HG02642 (cell line): ENCODE measurements around the gene HBG2.
A peak's percentile ranks its signal among the peaks of the same experiment; 100 is the strongest.
"Not testable (repeated sequence)": the region's sequence is repeated elsewhere in the genome, so short reads cannot be mapped to it uniquely, and the experiment has no call there.

Experiments used
- ATAC-seq: cut with Tn5 transposase; IDR thresholded peaks from one replicate; pipeline ENCODE4 v1.9.1; 2021; ENCODE audit warnings: mild to moderate bottlenecking; ENCODE audit not compliant: unreplicated experiment, poor library complexity

The HBG2 gene

DNA sequence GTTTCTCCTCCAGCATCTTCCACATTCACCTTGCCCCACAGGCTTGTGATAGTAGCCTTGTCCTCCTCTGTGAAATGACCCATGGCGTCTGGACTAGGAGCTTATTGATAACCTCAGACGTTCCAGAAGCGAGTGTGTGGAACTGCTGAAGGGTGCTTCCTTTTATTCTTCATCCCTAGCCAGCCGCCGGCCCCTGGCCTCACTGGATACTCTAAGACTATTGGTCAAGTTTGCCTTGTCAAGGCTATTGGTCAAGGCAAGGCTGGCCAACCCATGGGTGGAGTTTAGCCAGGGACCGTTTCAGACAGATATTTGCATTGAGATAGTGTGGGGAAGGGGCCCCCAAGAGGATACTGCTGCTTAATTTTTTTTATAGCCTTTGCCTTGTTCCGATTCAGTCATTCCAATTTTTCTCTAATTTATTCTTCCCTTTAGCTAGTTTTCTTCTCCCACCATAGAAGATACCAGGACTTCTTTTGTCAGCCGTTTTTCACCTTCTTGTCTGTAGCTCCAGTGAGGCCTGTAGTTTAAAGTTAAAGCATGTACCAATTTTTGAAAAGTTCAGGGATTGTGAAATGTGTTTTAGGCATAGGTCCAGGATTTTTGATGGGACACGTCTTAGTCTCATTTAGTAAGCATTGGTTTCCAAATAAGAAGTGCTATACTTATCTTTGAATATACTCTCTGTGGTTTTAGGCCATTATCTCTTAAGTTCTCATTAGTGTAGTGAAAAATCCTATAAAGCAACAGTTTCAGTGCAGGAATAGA is at the start of gene HBG2:
TSS of gene HBG2 (minus strand) at position 136 of the 768 bp plus-strand sequence. CDS start at position 83, 53 bp downstream.
- ATAC-seq, result not testable (repeated sequence)

DNA sequence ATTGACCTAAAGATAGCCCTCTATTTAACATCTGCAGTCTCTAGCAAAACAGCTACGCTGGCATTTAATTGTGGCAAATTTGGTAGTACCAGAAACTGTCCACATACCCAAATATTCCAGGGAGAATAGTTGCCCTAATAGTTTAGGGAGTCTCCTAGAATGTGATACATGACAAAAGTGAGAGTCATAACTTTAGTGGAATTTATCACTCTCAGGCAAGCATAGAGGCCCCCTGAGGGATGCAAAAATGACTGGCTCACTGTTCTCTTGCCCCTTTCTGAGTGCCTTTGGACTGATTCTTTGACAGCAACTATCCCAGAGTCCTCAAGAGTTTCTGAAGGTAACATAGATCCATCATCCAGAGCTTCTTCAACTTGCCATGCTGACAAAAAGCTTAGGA is 49.5 kb upstream of the HBG2 start:
- no peak for ATAC-seq

DNA sequence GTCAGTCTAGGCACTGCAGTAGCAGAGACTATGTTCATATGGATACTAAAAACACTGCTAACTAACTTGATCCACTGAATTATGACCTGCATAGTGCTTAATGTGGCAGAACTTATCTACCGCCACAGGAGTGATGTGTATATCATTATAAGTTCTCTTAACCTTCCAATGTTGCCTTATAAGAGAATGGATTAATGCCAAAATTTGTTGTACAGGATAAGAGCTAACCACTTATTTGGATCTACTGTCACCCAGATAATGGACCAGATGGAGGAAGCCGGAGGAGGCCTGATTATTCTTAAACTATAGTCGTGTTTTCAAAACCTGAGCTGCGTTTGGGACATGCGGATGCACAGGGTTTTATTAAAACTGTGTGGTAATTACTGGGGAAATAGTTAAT is 49.0 kb upstream of the HBG2 start:
- no peak for ATAC-seq

DNA sequence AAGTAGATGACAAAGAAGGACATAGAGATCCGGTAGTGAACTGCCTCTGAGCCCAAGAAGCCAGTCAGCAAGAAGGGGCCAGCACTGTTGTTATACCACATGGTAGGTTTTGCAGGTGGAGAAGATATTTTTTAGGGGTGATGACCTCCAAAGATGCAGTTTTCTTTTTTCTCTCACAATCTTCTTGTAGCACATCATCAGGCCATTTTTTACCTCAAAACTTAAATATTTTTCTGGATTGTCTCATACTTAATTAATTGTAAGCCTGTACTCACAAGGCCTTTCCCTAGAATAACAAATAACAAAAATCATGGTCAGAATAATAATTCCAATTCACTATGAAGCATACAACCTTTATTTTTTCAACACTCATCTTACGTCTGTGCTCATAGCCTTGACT is 47.3 kb upstream of the HBG2 start, which contains the start of gene OR51B4:
TSS of gene OR51B4 (minus strand) at position 101 of the 400 bp plus-strand sequence. CDS start at position 101, 0 bp downstream.
- no peak for ATAC-seq

DNA sequence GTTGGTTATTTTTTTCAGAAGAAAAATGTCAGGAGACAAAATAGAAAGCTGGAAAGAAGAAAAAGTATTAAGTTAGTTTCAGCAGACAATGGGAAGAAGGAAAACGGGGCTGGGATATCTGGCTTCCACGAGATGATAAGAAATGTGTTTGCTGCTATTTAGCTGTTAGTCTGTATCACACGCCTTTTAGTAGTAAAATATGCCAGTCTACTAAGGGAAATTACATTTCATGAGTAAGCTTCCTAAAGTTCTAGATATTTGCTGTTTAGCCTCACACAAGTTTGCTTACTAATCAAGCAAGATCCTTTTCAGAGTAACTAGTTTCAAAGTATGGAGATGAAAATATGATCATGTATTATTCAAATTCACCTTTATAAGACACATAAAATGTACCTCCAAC is 45.7 kb upstream of the HBG2 start:
- ATAC-seq, result no peak

DNA sequence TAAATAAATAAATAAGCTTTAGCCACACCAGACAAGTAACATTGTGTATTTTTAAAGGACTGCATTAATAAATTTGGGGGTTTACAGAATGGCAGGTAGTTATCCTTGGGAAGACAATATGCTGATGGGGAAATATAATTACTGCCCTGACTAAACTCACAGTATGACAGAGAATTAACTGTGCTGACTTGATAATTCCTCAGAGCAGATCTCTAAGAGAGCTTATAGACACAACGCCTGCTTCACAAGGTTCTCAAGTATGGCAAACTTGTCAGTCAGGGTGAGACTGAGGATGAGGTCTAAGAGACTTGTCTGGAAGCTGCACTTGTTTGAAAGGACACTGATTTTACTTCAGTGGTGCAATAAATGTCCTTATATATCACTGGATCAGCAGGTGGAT is 43.9 kb upstream of the HBG2 start:
- no peak for ATAC-seq

DNA sequence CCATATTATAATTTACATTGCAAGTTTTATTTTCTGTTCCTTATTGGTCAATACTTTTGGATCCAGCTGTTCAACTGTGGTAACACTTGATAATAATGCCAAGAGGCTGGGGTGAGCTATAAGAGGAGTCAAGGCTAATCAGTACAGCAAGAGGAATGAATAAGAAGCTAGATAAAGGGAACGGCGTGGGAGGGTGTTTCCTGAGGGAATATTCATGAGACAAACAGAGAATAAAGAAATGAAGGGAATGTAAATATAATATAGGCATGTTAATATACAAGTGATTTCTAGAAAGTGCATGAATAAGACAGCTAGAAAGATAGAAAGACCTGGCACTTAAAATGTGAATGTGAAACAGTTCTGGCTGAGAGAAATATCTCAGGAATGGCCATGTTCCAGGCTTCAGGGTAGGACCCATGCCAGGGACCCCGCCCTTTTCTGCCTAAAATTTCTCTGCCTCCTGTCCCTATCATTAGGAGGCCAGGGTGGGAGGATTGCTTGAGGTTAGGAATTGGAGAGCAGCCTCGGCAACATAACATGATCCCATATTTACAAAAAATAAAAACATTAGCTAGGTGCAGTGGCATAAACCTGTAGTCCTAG is 43.2 kb upstream of the HBG2 start:
- ATAC-seq, result no peak

DNA sequence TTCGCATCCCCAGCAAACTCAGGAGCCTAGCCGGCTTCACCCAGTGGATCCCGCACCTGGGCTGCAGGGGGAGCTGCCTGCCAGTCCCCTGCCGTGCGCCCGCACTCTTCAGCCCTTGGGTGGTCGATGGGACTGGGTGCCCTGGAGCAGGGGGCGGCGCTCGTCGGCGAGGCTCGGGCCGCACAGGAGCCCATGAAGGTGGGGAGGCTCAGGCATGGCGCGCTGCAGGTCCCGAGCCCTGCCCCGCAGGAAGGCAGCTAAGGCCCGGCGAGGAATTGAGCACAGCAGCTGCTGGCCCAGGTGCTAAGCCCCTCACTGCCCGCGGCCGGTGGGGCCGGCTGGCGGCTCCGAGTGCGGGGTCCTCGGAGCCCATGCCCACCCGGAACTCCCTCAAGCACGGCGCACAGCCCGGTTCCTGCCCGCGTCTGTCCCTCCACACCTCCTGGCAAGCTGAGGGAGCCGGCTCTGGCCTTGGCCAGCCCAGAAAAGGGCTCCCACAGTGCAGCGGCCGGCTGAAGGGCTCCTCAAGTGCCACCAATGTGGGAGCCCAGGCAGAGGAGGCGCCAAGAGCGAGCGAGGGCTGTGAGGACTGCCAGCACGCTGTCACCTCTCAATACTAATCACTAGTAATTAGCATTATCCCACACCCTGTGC is 39.9 kb upstream of the HBG2 start:
- not testable (repeated sequence) for ATAC-seq

DNA sequence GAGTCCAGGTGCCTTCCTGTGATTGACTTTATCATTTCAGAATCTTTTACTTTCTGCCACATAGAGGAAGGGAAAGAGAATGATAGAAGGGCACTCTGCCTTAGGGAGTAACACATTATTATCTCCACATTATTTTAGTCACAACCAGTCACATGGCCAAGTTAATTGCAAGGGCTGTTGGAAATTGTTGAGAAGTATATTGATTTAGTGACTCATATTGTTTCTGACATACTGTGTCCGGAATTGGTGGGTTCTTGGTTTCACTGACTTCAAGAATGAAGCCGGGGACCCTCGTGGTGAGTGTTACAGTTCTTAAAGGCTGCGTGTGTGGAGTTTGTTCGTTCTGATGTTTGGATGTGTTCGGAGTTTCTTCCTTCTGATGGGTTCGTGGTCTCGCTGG is 38.4 kb upstream of the HBG2 start:
- ATAC-seq, result no peak

DNA sequence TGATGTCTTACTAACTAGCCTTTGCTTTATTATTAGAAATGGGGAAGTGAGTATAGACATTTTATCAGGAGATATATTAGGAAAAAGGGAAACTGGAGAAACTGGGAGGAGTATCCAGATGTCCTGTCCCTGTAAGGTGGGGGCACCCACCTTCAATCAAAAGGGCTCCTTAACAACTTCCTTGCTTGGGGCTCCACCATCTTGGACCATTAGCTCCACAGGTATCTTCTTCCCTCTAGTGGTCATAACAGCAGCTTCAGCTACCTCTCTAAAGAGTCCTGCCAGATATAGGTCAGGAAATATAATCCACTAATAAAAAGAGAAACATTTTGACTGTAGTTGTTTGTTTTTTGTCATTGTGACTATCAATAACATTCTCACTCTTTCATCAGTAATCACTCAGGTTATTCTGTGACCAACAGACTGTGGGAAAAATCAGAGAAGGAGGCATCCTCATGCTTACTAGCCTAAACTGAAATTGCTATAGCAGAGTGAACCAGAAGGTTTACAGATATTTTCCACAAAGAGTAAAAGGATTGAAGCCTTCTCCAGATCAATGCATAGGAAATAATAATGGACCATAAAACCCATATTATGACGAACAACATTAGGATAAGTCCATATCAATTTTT is 36.7 kb upstream of the HBG2 start:
- ATAC-seq, result peak; percentile 91

DNA sequence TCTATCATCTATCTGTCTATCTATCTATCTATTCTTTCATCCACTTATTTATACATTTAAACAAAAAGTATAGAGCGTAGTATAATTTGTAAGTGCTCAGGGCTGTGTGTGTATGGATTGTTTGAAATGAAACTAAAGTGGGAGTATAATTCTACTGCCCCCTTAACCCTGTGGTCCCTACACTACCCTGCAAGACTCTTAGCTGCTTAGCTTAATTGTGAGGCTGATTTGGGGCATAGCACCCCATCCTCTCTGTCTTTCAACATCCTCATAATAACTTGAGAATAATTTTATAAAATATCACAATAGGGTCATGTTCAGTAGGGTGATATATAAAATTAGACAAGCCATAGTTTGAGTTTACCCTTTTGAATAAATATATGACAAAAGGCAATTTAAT is 35.5 kb upstream of the HBG2 start:
- no peak for ATAC-seq

DNA sequence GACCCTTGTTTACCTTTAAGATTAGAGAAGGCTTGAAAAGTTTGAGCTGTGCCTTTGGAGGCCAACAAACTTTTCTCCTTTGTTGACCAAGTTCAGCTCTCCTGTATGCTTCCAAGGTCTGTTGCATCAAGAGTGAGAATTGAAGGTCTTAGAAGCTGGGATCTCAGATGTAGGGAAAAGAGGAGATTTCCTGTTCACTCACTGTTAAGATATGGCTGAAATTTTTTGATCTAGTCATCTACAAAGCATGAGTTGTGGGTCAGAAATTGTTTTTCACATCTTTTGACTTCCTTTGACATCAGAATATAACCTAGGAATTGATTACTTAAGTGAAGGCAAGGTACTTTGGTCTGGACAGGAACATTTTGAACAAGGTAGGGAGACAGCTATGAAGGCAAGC is 35.1 kb upstream of the HBG2 start:
- no peak for ATAC-seq

DNA sequence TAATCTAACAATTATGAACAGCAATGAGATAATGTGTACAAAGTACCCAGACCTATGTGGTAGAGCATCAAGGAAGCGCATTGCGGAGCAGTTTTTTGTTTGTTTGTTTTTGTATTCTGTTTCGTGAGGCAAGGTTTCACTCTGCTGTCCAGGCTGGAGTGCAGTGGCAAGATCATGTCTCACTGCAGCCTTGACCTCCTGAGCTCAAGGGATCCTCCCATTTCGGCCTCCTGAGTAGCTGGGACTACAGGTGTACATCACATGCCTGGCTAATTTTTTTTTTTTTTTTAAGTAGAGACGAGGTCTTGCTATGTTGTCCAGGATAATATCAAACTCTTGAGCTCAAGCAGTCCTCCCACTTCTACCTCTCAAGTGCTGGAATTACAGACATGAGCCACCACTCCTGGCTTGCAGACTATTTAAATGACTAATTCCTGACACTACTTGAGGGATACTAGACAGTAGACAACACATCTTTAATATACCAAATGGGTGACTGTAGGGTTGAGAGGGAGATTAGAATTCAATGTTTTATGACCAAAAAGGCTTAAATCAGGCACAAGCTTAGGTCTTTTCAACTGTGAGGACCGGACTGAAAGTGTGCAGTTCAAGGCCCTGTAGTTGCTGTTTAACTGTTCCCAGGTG is 34.4 kb upstream of the HBG2 start:
- ATAC-seq, result no peak

DNA sequence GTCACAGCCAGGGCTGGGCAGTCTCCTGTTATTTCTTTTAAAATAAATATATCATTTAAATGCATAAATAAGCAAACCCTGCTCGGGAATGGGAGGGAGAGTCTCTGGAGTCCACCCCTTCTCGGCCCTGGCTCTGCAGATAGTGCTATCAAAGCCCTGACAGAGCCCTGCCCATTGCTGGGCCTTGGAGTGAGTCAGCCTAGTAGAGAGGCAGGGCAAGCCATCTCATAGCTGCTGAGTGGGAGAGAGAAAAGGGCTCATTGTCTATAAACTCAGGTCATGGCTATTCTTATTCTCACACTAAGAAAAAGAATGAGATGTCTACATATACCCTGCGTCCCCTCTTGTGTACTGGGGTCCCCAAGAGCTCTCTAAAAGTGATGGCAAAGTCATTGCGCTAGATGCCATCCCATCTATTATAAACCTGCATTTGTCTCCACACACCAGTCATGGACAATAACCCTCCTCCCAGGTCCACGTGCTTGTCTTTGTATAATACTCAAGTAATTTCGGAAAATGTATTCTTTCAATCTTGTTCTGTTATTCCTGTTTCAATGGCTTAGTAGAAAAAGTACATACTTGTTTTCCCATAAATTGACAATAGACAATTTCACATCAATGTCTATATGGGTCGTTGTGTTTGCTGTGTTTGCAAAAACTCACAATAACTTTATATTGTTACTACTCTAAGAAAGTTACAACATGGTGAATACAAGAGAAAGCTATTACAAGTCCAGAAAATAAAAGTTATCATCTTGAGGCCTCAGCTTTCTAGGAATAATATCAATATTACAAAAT is 33.7 kb upstream of the HBG2 start:
- ATAC-seq, result no peak

DNA sequence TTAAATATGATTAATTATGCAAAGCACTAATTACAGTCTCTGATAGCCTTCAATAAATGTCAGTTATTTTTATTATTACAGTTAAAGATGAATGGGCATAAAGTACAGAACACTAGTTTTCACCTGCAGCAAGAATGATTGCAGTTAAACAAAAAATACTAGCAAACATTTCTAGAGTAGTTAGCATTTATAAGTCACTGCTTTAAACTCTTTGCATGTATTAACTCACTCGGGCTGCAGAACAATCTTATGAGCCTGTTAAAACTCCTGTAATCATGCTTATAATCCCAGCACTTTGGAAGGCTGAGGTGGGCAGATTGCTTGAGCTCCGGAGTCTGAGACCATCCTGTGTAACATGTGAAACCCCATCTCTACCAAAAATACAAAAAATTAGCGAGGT is 32.3 kb upstream of the HBG2 start:
- ATAC-seq, result no peak

DNA sequence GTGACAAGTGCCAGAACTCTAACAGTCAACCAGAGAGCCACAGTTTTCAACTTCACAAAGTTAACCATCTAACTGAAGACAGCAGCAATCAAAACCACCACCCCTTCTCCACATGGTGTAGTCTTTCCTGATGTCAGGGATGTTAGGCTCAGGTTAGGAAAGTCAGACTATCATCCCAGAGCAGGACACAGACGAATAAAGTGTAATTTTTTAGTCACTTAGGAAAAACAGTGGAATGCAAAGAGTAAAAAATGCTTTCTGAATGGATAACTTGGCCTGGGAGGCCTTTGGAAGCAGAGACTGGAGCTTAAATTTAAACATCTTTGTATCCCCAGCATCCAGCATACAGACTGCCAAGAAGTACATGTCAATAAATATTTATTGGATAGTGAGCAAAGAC is 31.8 kb upstream of the HBG2 start:
- no peak for ATAC-seq

DNA sequence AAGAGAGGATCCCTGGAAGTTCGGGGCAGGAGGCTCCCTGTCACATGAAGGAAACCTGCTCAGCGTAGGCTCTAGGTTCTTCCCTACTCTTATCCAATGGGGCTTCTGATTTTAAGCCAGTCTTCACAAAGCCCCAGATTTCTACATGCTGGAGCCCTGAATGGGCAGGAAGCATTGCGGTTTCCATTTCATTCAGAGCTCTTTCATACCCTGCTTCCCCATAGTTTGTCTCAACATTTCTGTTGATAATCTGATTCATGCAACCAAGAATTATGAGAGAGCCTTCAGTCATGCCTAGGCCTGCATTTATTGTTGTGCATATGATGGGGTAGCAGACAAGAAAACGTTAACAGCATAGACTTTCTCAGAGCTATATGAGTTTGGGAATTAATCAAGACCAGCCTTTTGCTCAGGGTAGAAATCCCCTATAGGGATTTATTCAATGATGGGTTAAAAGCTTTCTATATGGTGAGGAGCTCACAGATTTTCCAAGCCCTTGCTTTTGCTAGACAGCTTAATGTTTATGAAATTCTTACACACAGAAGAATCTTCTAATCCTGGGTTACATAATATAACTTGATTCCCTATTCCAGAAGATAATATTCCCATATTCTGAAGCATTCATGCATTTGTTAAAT is 31.2 kb upstream of the HBG2 start:
- no peak for ATAC-seq

DNA sequence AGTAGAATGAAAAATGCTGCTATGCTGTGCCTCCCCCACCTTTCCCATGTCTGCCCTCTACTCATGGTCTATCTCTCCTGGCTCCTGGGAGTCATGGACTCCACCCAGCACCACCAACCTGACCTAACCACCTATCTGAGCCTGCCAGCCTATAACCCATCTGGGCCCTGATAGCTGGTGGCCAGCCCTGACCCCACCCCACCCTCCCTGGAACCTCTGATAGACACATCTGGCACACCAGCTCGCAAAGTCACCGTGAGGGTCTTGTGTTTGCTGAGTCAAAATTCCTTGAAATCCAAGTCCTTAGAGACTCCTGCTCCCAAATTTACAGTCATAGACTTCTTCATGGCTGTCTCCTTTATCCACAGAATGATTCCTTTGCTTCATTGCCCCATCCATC is 30.1 kb upstream of the HBG2 start:
- ATAC-seq, result no peak

DNA sequence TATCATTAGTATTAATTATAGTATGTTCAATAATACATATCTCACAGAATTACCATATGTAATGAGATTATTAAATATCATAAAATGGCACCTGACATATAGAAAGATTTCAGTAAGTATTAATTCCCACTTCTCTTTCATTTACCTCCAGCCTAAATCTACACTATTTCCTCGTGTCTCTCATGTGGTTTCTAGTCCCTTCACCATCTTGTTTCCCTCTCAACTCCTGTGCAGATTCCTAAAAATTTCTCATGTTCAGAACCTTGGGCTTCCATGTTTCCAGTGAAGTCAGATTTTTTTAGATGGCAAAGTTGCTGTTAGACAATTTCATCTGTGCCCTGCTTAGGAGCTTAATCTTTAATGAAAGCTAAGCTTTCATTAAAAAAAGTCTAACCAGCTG is 29.3 kb upstream of the HBG2 start:
- no peak for ATAC-seq
